CD4-positive, CD25-positive, alpha-beta regulatory T cell (primary cell): ENCODE measurements around the gene FEZF1. TPM values are rescaled to one million over a fixed set of nuclear protein-coding genes. Genes with fewer than 3 reads are reported as not detected.

Experiments used
- ATAC-seq, 2 donors: fragments of 150-1000 bp; cut with Tn5 transposase; one replicate each; pipeline ENCODE4 v1.10.0; 2021; ENCODE audit warnings: low read depth in 2 of 2, moderate number of reproducible peaks in 2 of 2, moderate library complexity in 1 of 2
- DNase-seq, 3 donors: peaks; one replicate each; pipeline versions ENCODE4 v3.0.0 to v3.0.0-alpha.2; 2012 to 2022; ENCODE audit warnings: mixed read lengths in 1 of 3
- H3K27ac ChIP-seq: one replicate; pipeline ENCODE4 v1.7.0; 2013; ENCODE audit warnings: mild to moderate bottlenecking, low read length; ENCODE audit not compliant: insufficient read depth, poor library complexity, severe bottlenecking
- H3K27me3 ChIP-seq: one replicate; pipeline ENCODE4 v1.7.0; 2013; ENCODE audit warnings: low read length; ENCODE audit not compliant: control insufficient read depth, insufficient read depth
- H3K36me3 ChIP-seq: one replicate; pipeline ENCODE4 v1.7.0; 2013; ENCODE audit warnings: mild to moderate bottlenecking, low read length, moderate library complexity; ENCODE audit not compliant: control insufficient read depth, insufficient read depth
- H3K4me1 ChIP-seq: 2 replicates; pipeline ENCODE4 v1.7.0; 2013; ENCODE audit warnings: mild to moderate bottlenecking, low read length; ENCODE audit not compliant: insufficient read depth, control insufficient read depth, poor library complexity, severe bottlenecking
- H3K4me3 ChIP-seq: one replicate; pipeline ENCODE4 v1.7.0; 2013; ENCODE audit warnings: low read depth, mild to moderate bottlenecking, low read length, moderate library complexity
- H3K9me3 ChIP-seq, 2 experiments: 1 replicate in 1 of 2; 2 replicates in 1 of 2; pipeline ENCODE4 v1.7.0; 2013; ENCODE audit warnings: low read length in 2 of 2, mild to moderate bottlenecking in 1 of 2, moderate library complexity in 1 of 2; ENCODE audit not compliant: control insufficient read depth in 2 of 2
- H3K27ac Mint-ChIP-seq, 3 donors: one replicate each; pipeline ENCODE4 v1.8.0; 2020 to 2022; ENCODE audit warnings: mild to moderate bottlenecking in 3 of 3, mixed read lengths in 3 of 3, moderate library complexity in 2 of 3
- H3K27me3 Mint-ChIP-seq: one replicate; pipeline ENCODE4 v1.8.0; 2022; ENCODE audit warnings: mild to moderate bottlenecking, mixed read lengths
- H3K36me3 Mint-ChIP-seq: one replicate; pipeline ENCODE4 v1.8.0; 2020; ENCODE audit warnings: mixed read lengths
- H3K4me1 Mint-ChIP-seq, 4 donors: one replicate each; pipeline ENCODE4 v1.8.0; 2020 to 2022; ENCODE audit warnings: mixed read lengths in 4 of 4, mild to moderate bottlenecking in 1 of 4
- H3K4me3 Mint-ChIP-seq, 4 donors: one replicate each; pipeline ENCODE4 v1.8.0; 2020 to 2022; ENCODE audit warnings: mild to moderate bottlenecking in 4 of 4, mixed read lengths in 4 of 4, moderate library complexity in 3 of 4
- H3K9me3 Mint-ChIP-seq, 7 donors: one replicate each; pipeline ENCODE4 v1.8.0; 2020 to 2022; ENCODE audit warnings: mixed read lengths in 7 of 7, mild to moderate bottlenecking in 3 of 7, moderate library complexity in 2 of 7
- polyA plus RNA-seq, 4 donors: library from polyadenylated mRNA; unstranded; fragments of 300-500 nt; fragmentation: Illumina TruSeq; gene quantifications; one replicate each; pipeline ENCODE4 v1.2.3, GENCODE V29; 2021
- total RNA-seq: library from RNA; stranded (reverse); gene quantifications from one replicate; pipeline ENCODE4 v1.2.3, GENCODE V29; 2022

Gene FEZF1
- total and polyA plus RNA-seq, 5 donors from 2014 or later: not detected

- DNase-seq (no peak), ATAC-seq (no peak)
- no peak overlapping the region for H3K27ac Mint-ChIP-seq
- Histone ChIP-seq H3K4me3 (no peak overlapping the region), H3K27ac (no peak overlapping the region), H3K9me3 (no peaks in the 10 kb centered on the region), H3K27me3 (no peaks in the 10 kb centered on the region), H3K36me3 (no peaks in the 10 kb centered on the region), H3K4me1 (no peaks in the 10 kb centered on the region)
- peaks cover 0 to 2% (median 0%) of the 10 kb centered on the region in 7 donors for H3K9me3 Mint-ChIP-seq
- H3K4me3 Mint-ChIP-seq: no peak overlapping the region
- no peaks in the 10 kb centered on the region for H3K36me3 Mint-ChIP-seq
- no peaks in the 10 kb centered on the region for H3K27me3 Mint-ChIP-seq
- H3K4me1 Mint-ChIP-seq: no peaks in the 10 kb centered on the region
These were observed 32.5 kb upstream of the FEZF1 start for GRCh38 chr7:122337011-122337410.

GRCh38 chr7:122329145-122329802 is 24.7 kb upstream of the FEZF1 start:
- no peak overlapping the region for H3K27ac ChIP-seq
- no peaks in the 10 kb centered on the region for H3K36me3 Mint-ChIP-seq
- DNase-seq (no peak), ATAC-seq (no peak)
- no peaks in the 10 kb centered on the region for H3K36me3 ChIP-seq
- no peak overlapping the region for H3K4me3 Mint-ChIP-seq
- H3K27ac Mint-ChIP-seq: no peak overlapping the region
- no peaks in the 10 kb centered on the region for H3K4me1 Mint-ChIP-seq
- H3K27me3 ChIP-seq: no peaks in the 10 kb centered on the region
- no peaks in the 10 kb centered on the region for H3K4me1 ChIP-seq
- H3K9me3 Mint-ChIP-seq: peaks cover 0 to 3% (median 0%) of the 10 kb centered on the region in 7 donors
- no peaks in the 10 kb centered on the region for H3K9me3 ChIP-seq
- no peaks in the 10 kb centered on the region for H3K27me3 Mint-ChIP-seq
- no peak overlapping the region for H3K4me3 ChIP-seq

DNA sequence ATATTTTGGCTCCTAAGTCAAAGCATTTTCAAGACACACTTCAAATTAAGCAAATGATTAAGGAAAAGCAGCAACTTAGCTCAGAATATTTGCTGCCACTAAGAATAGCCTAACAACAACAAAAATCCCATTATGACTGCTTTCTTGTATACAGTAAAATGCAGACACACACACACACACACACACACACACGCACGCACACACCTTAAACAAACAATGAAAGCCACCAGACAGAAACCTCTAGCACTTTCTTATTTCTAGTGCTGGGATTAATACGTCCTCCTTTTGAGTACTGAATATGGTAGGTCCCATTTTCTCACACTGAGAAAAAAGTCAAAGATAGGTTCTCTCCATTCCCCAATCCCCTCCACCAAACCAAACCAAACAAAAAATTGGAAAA is 23.4 kb upstream of the FEZF1 start:
- Mint-ChIP-seq H3K27ac (no peak overlapping the region), H3K27me3 (no peaks in the 10 kb centered on the region), H3K4me1 (no peaks in the 10 kb centered on the region), H3K36me3 (no peaks in the 10 kb centered on the region), H3K4me3 (no peak overlapping the region), H3K9me3 (peaks cover 0 to 3% (median 0%) of the 10 kb centered on the region in 7 donors)
- no peak for DNase-seq
- no peaks in the 10 kb centered on the region for H3K9me3 ChIP-seq
- H3K36me3 ChIP-seq: no peaks in the 10 kb centered on the region
- no peak overlapping the region for H3K27ac ChIP-seq
- no peak for ATAC-seq
- H3K27me3 ChIP-seq: no peaks in the 10 kb centered on the region
- H3K4me3 ChIP-seq: no peak overlapping the region
- no peaks in the 10 kb centered on the region for H3K4me1 ChIP-seq

GRCh38 chr7:122316467-122317388 is 12.2 kb upstream of the FEZF1 start:
- H3K27me3 Mint-ChIP-seq: peaks cover 49% of the 10 kb centered on the region
- no peaks in the 10 kb centered on the region for H3K36me3 Mint-ChIP-seq
- Histone ChIP-seq H3K27ac (no peak overlapping the region), H3K4me1 (no peaks in the 10 kb centered on the region), H3K36me3 (no peaks in the 10 kb centered on the region), H3K27me3 (peaks cover 13% of the 10 kb centered on the region), H3K9me3 (no peaks in the 10 kb centered on the region), H3K4me3 (no peak overlapping the region)
- no peak for ATAC-seq
- H3K4me3 Mint-ChIP-seq: no peak overlapping the region
- peaks cover 0 to 5% (median 0%) of the 10 kb centered on the region in 7 donors for H3K9me3 Mint-ChIP-seq
- no peak overlapping the region for H3K27ac Mint-ChIP-seq
- DNase-seq: no peak
- no peaks in the 10 kb centered on the region for H3K4me1 Mint-ChIP-seq

DNA sequence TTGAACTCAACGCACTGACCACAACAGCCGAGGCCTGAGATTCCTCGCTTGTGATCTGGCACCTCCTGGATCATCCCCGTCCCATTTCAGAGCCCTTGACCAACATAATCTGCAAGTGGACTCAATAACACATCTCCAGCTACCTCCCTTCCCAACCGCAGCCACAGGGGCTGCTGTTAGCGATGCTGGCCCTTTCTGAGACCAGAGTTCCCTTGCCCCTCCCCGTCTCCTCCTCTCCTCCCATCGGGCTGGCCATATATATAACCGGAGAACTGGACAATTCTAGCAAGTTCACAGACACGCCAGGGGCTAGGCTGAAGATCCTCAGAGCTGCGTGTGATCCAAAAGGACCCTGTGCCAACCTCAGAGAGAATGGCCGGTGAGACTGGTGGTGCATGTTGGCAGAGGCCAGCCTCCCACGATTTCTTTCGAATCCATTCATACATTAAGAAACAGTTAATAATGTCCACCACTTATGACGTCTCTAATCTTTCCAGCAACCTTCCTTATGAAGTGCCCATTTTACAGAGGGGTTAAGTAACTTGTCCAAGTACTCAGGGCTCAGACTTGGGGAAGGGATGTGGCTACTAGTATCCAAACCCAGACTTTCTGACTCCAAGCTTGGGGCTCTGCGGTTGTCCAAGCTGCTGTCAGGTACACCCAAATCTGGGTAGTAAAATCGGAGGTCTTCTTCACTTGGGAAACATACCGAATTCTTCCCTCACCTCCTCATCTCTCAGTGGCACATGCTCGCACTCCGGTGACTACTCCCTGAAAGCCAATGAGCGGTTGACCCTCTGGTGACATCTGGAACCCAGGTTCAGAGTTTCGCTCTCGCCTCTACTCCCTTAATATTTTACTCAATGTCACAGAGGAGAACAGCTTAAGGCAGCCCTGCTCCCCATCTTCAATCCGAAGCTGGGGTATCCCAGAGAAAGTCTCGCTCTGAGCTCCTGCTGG is 11.2 kb upstream of the FEZF1 start:
- Mint-ChIP-seq H3K27me3 (peaks cover 58% of the 10 kb centered on the region), H3K27ac (no peak overlapping the region)
- no peak for ATAC-seq

GRCh38 chr7:122314284-122314683 is 9.7 kb upstream of the FEZF1 start:
- no peak overlapping the region for H3K4me3 Mint-ChIP-seq
- Histone ChIP-seq H3K4me1 (no peaks in the 10 kb centered on the region), H3K27me3 (peaks cover 21% of the 10 kb centered on the region), H3K4me3 (no peak overlapping the region), H3K27ac (no peak overlapping the region), H3K9me3 (no peaks in the 10 kb centered on the region), H3K36me3 (no peaks in the 10 kb centered on the region)
- ATAC-seq (no peak), DNase-seq (no peak)
- peaks cover 64% of the 10 kb centered on the region for H3K27me3 Mint-ChIP-seq
- peak overlapping the region in 1 of 3 donors; percentile 69 for H3K27ac Mint-ChIP-seq
- H3K36me3 Mint-ChIP-seq: peaks cover 4% of the 10 kb centered on the region
- peaks cover 0 to 5% (median 0%) of the 10 kb centered on the region in 4 donors for H3K4me1 Mint-ChIP-seq
- H3K9me3 Mint-ChIP-seq: peaks cover 0 to 5% (median 0%) of the 10 kb centered on the region in 7 donors

More for the DNA sequence above, 11.2 kb upstream of the FEZF1 start:
- Histone ChIP-seq H3K27me3 (peaks cover 17% of the 10 kb centered on the region), H3K4me1 (no peaks in the 10 kb centered on the region), H3K27ac (no peak overlapping the region), H3K4me3 (no peak overlapping the region), H3K36me3 (no peaks in the 10 kb centered on the region), H3K9me3 (no peaks in the 10 kb centered on the region)
- peaks cover 0 to 2% (median 0%) of the 10 kb centered on the region in 4 donors for H3K4me1 Mint-ChIP-seq
- DNase-seq: no peak
- H3K9me3 Mint-ChIP-seq: peaks cover 0 to 5% (median 2%) of the 10 kb centered on the region in 7 donors
- H3K36me3 Mint-ChIP-seq: no peaks in the 10 kb centered on the region
- H3K4me3 Mint-ChIP-seq: no peak overlapping the region

DNA sequence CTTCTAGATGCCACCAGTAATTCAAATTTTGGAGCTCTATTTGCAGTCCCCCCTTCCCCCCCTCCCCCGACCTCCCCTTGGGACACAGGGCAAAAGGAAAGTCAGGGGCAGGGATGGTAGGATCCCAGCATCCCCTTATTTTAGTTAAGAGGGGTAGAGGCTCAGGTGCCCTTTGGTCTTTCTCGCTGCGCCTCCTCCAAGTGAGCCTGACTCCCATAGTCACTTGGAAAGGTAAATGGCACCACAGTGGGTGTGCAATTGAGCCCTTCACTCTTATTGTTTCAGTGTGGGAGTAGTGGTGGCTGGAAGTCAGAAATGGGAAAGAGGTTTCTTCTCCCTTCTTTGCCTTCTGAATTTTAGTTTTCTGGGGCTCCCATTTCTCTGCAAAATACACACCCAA is 8.2 kb upstream of the FEZF1 start:
- Histone ChIP-seq H3K4me3 (no peak overlapping the region), H3K9me3 (no peaks in the 10 kb centered on the region), H3K4me1 (no peaks in the 10 kb centered on the region), H3K36me3 (no peaks in the 10 kb centered on the region), H3K27me3 (peaks cover 27% of the 10 kb centered on the region), H3K27ac (no peak overlapping the region)
- no peak for ATAC-seq
- DNase-seq: no peak
- peaks cover 4% of the 10 kb centered on the region for H3K36me3 Mint-ChIP-seq
- peaks cover 0 to 4% (median 0%) of the 10 kb centered on the region in 7 donors for H3K9me3 Mint-ChIP-seq
- H3K27me3 Mint-ChIP-seq: peaks cover 76% of the 10 kb centered on the region
- H3K4me1 Mint-ChIP-seq: peaks cover 0 to 5% (median 0%) of the 10 kb centered on the region in 4 donors
- H3K4me3 Mint-ChIP-seq: no peak overlapping the region
- no peak overlapping the region for H3K27ac Mint-ChIP-seq
